Astrocyte of the spinal cord (primary cell): ENCODE results near the gene INSYN1.
"Not testable (repeated sequence)": the region's sequence is repeated elsewhere in the genome, so short reads cannot be mapped to it uniquely, and the experiment has no call there.

ENCODE experiments used
- DNase-seq: peaks from one replicate; pipeline ENCODE4 v3.0.0; 2011; ENCODE audit warnings: low read depth, low spot score
- H3K4me3 ChIP-seq: 2 replicates; pipeline ENCODE4 v1.5.1; 2011; ENCODE audit warnings: low read depth, mild to moderate bottlenecking, low read length, moderate library complexity
- in situ Hi-C: cut with HindIII; loops from 2 replicates; pipeline ENCODE4 v1.10.0; 2017; ENCODE audit warnings: low sequenced_read_pairs
- TF ChIP-seq, protein P1 (sequence below): IDR thresholded peaks from 2 replicates; pipeline ENCODE4 v1.5.1; 2012; ENCODE audit warnings: low read depth, mild to moderate bottlenecking, low read length, inconsistent platforms

Gene INSYN1

DNA sequence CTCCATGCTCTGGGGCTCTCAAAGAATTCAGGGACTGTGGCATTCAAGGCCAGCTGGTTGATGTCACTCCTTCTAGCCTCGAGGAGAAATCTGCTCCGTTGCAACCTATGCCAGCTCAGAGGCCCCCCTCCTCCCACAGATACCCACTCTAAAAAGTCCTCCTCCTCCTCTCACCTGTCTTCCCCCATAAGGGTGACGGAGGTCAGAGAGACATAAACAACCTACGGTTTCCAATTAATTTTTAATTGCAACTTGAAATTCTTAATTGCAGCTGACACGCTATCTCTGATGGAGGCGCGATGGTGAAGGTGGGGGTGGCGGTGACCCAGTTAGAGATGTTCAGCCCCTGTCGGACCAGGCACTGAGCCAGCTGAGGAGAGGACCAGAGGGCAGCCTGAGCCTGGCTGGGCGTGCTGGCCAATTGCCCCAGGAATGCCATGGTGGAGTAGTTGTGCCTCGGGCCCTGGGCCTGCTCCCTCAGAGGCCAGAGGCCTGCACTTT lies 43.2 kb upstream of the INSYN1 start:
- no peak overlapping the region for H3K4me3 ChIP-seq
- in situ Hi-C loops: no loop called here
- TF ChIP-seq, protein P1, sequence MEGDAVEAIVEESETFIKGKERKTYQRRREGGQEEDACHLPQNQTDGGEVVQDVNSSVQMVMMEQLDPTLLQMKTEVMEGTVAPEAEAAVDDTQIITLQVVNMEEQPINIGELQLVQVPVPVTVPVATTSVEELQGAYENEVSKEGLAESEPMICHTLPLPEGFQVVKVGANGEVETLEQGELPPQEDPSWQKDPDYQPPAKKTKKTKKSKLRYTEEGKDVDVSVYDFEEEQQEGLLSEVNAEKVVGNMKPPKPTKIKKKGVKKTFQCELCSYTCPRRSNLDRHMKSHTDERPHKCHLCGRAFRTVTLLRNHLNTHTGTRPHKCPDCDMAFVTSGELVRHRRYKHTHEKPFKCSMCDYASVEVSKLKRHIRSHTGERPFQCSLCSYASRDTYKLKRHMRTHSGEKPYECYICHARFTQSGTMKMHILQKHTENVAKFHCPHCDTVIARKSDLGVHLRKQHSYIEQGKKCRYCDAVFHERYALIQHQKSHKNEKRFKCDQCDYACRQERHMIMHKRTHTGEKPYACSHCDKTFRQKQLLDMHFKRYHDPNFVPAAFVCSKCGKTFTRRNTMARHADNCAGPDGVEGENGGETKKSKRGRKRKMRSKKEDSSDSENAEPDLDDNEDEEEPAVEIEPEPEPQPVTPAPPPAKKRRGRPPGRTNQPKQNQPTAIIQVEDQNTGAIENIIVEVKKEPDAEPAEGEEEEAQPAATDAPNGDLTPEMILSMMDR: no peak
- no peak for DNase-seq

DNA sequence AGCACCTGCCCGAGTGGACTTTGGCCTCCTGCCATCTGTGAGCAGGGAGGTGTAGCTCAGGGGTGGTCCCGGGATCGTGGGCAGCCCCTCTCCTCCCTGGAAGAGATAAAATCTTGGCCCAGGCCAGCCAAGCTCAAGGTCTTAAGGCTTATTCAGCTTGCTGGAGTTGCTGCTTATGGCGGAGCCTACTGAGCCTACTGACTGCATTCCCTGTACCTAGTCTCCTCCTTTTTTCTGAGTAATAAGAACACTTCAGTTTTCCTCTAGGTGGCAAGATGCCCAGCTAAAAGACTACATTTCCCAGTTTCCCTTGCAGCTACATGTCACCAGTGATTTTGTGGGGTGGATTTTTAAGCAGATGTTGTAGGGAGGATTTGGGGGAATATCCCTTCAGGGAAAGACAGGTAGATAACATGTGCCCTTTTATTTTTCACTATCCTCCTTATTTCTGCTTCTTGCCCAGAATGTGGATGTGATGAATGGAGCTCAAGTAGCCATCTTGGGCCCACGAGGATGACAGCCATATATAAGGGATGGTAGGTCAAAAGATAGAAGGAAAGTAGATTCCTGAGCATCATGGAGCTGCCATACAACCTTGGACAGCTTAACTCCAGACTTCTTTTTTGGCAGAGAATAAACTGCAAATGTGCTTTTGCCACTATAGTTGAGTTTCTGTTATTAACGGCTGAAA lies 41.4 kb upstream of the INSYN1 start:
- DNase-seq: peak; percentile 27
- TF ChIP-seq, protein P1: no peak
- in situ Hi-C loops: no loop called here
- no peak overlapping the region for H3K4me3 ChIP-seq

DNA sequence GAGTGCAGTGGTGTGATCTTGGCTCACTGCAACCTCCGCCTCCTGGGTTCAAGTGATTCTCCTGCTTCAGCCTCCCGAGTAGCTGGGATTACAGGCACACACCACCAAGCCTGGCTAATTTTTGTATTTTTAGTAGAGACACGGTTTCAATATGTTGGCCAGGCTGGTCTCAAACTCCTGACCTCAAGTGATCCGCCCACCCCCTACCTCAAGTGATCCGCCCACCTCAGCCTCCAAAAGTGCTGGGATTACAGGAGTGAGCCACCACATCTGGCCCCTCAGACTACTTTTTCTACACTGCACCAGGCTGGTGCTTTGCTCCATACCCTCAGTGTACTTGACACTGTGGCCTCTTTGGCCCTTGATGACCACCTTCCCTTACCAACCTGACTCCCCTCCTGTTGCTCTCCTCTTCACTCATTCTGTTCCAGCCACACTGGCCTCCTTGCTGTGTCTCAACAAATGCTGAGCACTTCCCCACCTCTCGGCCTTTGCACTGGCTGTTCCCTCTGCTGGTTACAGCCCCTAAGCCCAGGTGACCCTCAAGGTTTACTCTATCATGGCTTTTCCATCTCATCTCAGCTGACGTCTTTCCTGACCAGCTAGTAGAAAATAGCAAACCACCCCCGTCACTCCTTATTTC lies 39.9 kb upstream of the INSYN1 start:
- in situ Hi-C loops, DNase-seq, H3K4me3 ChIP-seq: not testable (repeated sequence)

DNA sequence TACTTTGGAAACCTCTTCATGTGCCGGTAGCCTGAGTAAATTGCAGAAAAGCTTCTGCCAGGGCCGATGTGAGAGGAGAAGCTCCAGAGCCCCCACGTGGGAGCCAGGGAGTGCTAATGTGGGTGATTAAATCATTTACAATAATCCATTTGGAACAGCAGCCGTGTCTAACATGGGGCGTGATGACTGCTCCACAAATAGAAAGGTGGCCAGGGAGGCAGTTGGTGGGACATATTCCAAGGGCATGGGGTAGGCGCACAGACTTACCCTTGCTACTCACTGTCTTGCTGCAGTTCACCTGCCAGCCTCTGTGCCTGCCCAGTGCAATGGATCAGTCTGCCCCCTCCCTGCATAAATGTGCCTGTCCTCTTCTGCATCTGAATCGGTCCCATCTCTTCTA lies 39.3 kb upstream of the INSYN1 start:
- in situ Hi-C loops: no loop called here
- TF ChIP-seq, protein P1: no peak

DNA sequence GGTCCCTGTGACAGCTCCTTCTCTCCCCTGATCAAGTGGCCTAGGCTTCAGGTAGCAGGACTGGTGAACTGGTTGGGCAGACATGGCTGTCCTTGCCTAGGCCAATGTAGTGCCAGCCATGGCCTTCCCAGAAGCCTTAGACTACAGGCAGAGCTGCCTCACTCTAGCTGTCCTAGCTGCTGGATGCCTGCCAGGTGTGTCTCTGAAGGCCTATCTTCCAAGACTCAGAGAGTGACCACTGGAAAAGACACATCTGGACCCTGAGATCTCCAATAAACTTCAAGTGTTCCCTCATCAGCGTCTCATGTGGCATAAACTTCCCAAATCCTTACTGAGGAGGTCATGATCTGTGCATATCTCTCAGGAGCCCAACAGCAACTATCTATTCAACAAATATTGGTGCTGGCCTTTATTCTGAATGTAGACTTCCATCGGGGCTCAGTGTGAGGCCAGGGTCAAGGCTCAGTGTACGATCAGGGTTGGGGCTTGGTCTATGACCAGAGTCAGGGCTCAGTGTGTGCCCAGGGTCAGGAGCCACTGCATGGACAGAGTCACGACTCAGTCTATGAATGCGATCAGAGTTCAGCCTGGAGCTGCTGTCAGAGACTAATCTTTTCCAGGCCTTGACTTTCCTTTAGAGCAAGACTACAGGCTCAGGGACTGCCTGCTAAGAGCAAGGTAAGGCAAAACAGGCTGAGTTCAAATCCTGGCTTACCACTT lies 36.5 kb upstream of the INSYN1 start:
- in situ Hi-C loops: no loop called here

More for the DNA sequence above, 39.3 kb upstream of the INSYN1 start:
- H3K4me3 ChIP-seq: no peak overlapping the region
- no peak for DNase-seq

DNA sequence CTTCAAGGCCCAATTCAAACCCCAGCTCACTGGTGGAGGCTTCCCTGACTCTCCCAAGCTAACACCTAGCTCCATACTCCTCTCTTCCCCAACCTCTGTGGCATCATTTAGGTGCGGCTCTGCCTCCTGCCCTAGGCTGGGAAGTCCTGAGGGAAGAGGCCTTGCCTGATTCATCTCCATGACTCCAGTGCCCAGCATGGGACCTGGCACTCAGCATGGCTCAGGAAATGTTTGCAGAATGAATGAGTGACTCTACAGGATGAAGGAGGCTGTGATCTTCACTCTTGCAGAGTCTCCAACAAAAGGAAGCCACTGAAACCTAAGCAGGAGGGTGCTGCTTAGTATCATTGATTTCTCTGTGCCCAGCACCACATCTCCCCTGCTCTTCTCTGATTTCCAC lies 34.5 kb upstream of the INSYN1 start:
- no peak for DNase-seq
- in situ Hi-C loops: no loop called here
- no peak overlapping the region for H3K4me3 ChIP-seq
- TF ChIP-seq, protein P1: no peak

More for the DNA sequence above, 36.5 kb upstream of the INSYN1 start:
- TF ChIP-seq, protein P1: no peak
- no peak for DNase-seq
- no peak overlapping the region for H3K4me3 ChIP-seq
